Cardiac septum (tissue), 1 donor: ENCODE measurements around the gene MYH15. TPM values are rescaled to one million over a fixed set of nuclear protein-coding genes. Genes with fewer than 3 reads are reported as not detected.

Experiments used
- DNase-seq: peaks from one replicate; pipeline ENCODE4 v3.0.0-alpha.2; 2020; ENCODE audit warnings: low spot score
- intact Hi-C: fragments of 100-400 bp; cut with DNase I; formaldehyde crosslinking; loops from one replicate; pipeline ENCODE4 v1.14.0; 2022
- total RNA-seq: library from RNA; stranded (reverse); fragmentation: NEBNext Ultra II Directional; extraction: Animal tissue kit (Norgen Biotek cat#: 25700); gene quantifications from one replicate; pipeline ENCODE4 v1.2.1, GENCODE V29; 2021
- donor health status: DM: no; HTN: no; CAD: no.

The MYH15 gene
- total RNA-seq, 1 donor from 2014 or later, result 0.54 TPM

- DNase-seq, result no peak
- intact Hi-C loops, result no loop called here
Observed at GRCh38 chr3:108357042-108357441, 153.4 kb downstream of the MYH15 start.

GRCh38 chr3:108354562-108354961 is 155.8 kb downstream of the MYH15 start:
- intact Hi-C loops, result no loop called here
- no peak for DNase-seq

DNA sequence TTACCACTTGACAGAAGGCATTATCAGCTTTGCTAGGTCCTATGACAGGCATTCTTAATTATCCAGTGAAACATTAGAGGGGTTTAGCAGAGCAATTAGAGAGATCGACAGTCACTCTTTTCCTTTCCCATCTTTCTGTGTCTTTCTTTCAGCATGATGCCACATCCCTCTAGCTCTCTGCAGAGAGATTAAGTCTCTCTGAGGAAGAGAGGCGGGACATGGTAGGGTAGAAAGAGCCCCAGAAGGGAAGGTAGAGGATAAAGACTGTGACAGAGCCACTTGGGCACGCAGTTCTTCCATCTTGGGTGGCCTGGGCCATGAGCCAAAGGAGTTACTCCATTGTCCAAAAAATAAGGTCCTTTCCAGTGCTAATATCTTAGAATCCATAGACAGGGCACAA is 158.2 kb downstream of the MYH15 start:
- no peak for DNase-seq
- intact Hi-C loops, result no loop called here

DNA sequence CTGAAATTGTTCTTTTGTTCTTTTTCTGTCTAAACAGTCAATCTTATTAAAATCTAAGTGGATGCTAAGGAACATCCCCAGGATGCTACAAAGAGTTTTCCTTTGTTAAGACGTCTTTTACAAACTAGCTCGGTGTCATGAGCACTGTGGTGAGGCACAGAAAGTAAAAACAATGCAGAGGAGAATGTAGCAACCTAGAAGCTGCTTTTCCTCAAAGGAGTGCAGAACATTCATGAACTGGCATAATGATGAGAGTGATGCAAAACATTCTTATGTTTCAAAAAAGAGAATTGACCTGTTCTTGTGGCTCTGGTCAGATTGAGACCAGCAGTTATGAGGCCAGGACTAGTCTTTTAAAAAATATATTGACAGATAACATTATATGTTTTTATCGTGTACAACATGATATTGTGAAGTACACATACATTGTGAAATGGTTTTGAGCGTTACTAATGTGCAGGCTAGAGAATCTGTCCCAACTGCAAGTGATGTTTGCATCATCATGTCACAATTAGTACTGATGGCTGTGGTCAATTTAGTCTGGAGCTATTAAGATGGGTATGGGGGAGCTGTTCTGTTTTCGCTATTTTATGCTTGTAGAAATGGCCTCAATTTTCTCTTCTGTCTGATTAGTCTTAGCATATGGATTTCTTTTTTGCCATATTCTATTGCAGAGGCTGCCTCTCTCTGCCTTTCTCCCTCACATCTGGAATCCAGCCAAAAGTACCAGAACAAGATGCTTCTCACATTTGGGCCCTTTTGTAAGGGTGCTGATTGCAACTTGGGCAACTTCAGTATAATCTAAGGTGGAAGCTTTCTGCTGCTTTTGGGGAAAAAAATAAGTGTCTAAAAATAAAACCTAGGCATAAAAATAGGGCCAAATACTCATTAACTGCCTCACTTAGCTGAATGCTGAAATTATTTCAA is 163.8 kb downstream of the MYH15 start:
- intact Hi-C loops, result no loop called here

GRCh38 chr3:108345492-108346205 is 164.7 kb downstream of the MYH15 start:
- DNase-seq, result no peak
- intact Hi-C loops, result no loop called here

More for the DNA sequence above, 163.8 kb downstream of the MYH15 start:
- no peak for DNase-seq

DNA sequence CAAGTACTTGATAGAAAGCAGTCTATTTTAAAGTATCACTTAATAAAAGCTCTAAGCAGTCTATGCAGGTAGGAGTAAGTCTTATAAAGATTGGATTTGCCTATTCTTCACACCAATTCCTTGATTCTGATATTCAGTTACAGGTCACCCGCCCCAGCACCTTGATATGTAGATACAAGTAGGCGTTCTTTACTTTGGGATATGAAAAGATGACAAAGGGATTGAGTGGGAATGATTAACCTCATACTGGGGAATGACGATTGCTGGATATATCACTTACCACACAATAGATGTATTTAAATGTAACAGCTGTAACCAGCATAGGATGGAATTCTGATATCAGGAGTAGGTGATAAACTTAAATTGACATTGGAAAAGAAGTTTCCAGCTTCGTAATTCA is 166.9 kb downstream of the MYH15 start:
- no peak for DNase-seq
- intact Hi-C loops, result no loop called here

DNA sequence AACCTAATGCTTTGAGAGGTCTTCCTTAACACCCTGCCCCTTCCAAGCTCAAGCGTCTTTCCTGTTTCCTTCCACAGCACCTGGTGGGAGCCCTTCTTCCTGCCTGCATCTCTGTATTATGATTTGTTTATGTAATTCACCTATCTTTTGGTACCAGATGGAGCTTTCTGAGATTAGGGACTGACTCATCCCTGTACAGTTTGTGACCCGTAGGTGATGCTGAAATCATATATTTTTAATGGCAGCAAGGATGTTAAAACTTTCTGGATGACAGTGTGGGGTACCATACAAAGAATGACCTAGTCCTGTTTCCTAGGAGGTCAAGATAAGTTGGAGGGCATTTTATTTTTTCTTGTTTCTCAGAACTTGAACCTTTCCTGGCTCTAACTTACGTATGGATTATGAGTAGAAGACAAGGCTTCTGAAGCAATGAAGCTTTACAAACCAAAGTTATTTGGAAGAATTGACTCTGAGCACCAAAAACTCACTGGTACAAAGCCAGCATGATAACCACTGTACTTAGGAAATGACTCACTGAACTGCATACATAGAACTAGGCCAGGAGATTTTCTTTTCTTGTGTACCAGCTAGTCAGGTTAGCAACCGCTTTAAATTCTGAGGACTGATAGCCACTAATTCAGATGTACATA is 167.4 kb downstream of the MYH15 start:
- no peak for DNase-seq
- intact Hi-C loops, result no loop called here

DNA sequence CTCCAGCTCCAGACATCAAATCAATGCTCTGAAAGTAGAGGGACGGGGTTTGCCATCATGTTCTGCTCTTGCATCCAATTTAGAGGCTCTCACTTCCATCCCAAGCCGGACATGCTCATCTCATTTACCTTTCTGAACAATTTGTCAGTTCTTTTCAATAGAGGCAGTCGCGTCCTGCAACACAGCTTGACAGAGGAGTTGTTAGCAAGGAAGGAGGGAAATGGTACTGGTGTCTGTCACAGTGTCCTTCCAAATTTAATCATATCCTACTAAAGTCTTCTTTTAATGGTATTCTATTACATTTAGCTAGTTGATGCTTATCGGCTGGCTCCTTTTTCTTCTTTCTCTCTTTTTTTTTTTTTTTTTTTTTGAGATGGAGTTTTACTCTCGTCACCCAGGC is 168.5 kb downstream of the MYH15 start:
- intact Hi-C loops, result no loop called here
- DNase-seq, result no peak

DNA sequence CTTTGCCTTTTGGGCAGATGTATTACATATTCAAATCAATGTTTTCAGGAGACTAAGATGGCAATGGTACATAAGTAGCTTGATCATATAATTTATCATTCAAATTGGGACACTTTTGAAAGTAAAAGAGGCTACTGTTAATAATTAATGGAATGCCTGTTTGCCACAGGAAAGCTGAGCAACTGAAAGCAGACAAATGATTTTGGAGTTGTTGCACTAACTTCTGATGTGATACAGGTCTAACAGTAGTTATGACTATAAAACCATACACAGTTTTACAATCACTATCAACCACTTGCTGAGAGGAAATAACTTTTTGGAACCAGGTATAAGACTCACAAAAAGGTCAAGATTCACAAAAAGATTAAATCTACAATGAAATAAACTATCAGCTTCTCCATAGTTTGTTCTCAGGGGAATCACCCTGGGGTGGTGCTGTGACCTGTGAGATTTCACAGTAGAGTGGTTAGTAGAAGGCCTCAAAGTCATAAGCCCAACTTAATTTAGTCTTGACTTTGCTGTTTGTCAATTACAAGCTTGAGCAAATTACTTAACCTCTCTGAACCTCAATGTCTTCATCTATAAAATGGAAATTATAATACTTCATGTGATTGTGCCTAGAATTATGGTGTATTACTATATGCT is 171.4 kb downstream of the MYH15 start:
- DNase-seq, result no peak
- intact Hi-C loops, result no loop called here

DNA sequence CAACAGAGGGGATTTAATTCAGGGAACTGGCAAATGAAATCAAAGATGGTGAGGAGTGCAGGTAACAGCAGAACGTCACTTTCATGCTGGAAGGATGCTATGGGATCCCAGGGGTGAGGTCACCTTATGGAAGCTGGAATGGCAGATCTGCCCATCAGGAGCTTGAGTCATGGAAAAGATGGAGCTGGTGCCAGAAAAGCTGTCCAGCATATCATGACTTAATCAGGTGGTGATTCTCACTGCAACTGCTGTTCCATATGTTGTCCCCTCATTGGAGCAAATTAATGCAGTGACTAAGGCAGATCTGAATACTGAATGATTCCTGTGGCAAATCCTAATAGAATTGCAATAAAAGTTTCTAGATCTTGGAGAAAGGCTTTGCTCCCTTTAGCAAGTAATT is 175.7 kb downstream of the MYH15 start:
- intact Hi-C loops, result no loop called here
- DNase-seq, result no peak

- intact Hi-C loops, result no loop called here
- DNase-seq, result no peak
Observed at GRCh38 chr3:108333961-108334360, 176.4 kb downstream of the MYH15 start.

DNA sequence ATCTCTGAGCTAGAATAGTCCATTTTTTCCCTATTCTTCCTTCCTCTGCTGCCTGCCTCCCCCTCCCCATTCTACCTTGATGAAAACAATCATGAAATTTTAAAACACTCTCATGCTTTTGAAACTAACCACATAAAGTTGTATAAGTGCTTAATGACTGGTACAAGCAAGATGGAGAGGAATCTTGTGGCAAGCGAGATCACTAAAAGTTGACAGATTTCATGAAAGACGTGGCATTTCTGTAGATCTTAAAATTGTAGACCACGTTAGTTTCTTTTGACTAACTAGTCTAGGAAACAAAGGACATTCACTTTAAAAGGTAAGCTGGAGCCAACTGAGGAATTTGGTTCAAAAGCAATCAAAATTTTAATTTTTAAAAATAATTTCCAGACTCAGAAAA is 178.6 kb downstream of the MYH15 start:
- DNase-seq, result no peak
- intact Hi-C loops, result no loop called here

Other genes starting within 250 kb of the MYH15 start
- not detected for gene HHLA2, start 214.0 kb downstream of the MYH15 start, total RNA-seq
- gene CIP2A, start 78.8 kb upstream of the MYH15 start, total RNA-seq, result 1.3 TPM
- 17.7 TPM for gene DZIP3, start 79.1 kb upstream of the MYH15 start, total RNA-seq
- gene RETNLB, start 246.8 kb upstream of the MYH15 start, total RNA-seq, result not detected